Left forelimb (tissue), 1 donor: ENCODE measurements around the gene JAK1.
"Not testable (repeated sequence)": the region's sequence is repeated elsewhere in the genome, so short reads cannot be mapped to it uniquely, and the experiment has no call there.

ENCODE experiments used
- DNase-seq: peaks from one replicate; pipeline ENCODE4 v3.0.0-alpha.2; 2018; ENCODE audit warnings: low spot score

Gene JAK1

DNA sequence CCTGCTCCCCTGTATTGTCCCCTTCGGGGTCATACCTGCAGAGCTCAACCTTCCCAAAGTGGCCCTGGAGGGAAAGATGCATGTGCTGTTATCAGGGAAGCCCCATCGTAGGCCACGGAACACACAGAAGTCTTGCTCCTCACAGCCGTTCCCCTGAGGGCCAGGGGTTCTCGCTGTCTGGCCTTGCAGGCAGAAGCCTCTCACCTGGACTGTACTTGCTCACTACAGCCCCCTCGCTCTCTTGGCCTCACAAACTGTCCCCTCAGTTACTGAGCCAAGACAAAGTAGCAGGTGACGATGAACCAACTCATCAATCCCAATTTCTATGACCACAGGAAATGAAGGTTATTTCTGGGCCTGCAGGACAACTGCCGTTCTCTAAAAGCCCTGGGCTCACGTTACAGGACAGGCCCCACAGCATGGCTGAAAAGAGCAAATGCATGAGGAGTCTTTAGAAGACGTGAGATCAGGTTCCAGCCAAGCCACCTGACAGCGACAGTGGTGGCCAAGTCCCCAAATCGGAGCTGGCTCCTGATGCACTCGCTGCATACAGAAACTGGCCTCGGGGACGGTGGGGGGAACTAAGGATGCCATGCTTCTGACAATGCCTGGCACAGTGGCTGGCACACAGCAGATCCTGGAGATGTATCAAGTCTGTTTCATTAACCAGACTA is 126.5 kb downstream of the JAK1 start:
- no peak for DNase-seq

GRCh38 chr1:64839261-64839660 is 127.1 kb downstream of the JAK1 start:
- no peak for DNase-seq

DNA sequence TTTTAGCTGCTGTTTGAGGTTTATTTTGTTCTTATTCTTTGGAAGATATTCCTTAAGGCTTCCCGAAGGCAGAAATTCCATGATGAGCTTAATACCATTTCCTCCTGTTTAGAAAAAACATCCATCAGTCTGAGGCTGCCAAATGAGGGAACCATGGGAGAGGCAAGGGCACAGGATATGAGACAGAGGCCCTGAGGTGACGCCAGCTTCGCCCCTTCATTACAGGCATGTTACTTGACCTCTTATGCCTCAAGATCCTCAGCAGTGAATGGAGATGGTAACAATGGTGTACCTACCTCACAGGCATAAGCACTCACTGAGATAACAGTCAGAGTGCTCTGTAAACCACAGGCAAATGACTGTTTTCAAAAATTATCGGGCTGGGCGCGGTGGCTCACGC is 127.9 kb downstream of the JAK1 start:
- DNase-seq = no peak

- no peak for DNase-seq
Observed at GRCh38 chr1:64836802-64837201, 129.5 kb downstream of the JAK1 start.

- DNase-seq = no peak
Observed at GRCh38 chr1:64834734-64835133, 131.6 kb downstream of the JAK1 start.

DNA sequence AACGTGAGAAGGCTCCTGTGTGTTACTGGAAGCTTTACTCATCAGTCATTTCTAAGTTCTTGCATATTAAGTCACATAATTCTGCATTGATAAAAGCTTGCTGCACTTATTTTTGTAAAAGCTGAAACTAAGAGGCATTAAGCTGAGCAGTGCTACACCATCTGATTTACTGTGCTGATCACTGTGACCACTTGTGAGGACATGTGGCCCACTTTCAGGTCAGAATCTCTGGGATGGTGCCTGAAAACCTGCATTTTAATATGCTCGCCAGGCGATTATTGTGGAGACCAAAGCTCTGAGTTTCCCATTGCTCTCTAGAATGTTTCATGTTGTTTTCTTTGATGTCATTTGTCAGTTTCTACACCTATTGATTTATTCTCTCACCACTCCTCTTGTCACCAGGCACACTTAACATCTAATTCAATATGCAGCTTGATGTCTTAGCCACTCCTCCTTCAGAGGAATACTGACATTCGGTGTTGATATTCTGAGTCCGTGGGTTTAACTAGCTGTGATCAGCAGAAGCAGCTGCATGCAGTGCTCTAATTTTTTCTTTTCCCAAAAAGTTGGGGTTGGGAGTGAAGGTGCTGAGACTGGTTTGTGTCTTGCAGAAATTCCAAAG is 136.2 kb downstream of the JAK1 start:
- no peak for DNase-seq

DNA sequence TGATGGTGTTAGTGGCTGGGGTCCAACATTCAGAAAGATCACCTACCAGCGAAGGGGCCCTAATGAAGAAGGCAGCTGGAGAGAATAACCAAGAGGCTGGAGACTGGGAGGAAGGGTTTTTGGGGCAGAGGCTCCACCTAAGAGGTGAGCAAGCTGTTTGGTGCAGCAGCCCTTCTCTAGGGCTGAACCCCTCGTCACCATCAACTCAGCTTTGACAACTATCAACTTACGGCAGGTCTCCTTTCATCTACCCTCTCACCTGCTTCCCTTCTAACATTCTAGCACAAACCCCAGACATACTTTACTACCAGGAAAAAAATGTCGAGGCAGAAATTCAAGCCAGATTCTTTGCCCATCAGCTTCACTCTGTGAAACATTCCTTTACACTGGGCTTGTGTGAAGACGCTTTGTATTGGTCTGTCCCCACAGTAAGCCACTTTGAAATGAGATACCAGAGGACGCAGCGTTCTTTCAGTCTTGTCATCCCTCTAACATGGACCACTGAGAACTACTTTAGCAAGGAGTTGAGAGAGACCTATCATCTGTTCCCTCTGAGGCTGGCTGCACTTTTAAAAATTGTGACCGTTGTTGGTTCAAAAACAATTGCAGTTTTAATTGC is 136.8 kb downstream of the JAK1 start:
- no peak for DNase-seq

GRCh38 chr1:64828829-64829228 is 137.5 kb downstream of the JAK1 start:
- no peak for DNase-seq

DNA sequence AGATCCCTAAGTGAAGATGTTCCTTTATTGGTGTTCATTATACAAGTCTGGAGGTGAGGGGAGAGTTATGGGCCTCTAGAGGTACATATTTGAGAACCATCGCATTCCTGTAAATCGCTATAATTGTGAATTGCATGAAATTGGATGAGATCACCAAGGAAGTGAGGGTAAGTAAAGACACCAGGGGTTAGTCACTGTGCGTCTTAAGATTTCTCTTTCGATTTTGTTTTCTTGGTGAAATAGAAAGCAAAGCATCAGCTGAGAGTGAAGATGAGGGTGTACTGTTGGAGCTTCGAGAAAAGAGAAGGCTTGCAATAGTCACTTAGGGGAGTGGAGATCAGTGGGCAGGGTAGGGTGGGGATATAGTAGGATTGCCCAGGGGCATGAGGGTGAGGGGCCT is 139.4 kb downstream of the JAK1 start:
- DNase-seq = no peak

- no peak for DNase-seq
Observed at GRCh38 chr1:64823691-64824476, 142.5 kb downstream of the JAK1 start.

- DNase-seq = no peak
Observed at GRCh38 chr1:64822621-64823020, 143.7 kb downstream of the JAK1 start.

DNA sequence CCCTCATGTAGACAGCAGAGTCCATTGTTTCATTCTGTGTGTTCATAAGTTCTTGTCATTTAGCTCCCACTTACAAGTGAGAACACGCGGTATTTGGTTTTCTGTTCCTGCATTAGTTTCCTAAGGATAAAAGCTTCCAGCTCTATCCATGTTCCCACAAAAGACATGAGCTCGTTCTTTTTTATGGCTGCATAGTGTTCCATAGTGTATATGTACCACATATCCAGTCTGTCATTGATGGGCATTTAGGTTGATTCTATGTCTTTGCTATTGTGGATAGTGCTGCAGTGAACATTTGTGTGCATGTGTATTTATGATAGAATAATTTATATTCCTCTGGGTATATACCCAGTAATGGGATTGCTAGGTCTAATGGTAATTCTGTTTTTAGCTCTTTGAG is 145.8 kb downstream of the JAK1 start:
- not testable (repeated sequence) for DNase-seq

DNA sequence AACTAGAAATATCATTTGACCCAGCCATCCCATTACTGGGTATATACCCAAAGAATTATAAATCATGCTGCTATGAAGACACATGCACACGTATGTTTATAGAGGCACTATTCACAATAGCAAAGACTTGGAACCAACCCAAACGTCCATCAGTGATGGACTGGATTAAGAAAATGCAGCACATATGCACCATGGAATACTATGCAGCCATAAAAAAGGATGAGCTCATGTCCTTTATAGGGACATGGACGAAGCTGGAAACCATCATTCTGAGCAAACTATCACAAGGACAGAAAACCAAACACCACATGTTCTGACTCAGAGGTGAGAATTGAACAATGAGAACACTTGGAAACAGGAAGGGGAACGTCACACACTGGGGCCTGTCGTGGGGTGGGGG is 149.0 kb downstream of the JAK1 start:
- not testable (repeated sequence) for DNase-seq

DNA sequence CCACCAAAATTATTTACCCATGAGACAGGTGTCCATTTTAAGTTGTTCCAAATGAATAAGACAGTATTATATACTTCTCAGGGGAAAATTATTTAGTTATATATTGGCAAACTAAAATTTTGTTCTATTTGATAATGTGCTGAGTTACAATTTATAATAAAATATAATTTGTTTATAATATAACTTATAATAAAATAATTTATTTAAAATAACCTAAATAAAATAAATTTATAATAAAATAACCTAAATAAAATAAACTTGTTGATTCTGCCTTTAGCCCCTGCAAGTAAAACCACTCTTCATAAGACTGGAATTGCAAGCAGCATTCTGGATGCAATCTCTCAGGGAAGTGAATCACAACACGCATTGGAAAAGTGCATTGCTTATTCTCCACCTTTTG is 151.9 kb downstream of the JAK1 start:
- DNase-seq = no peak

DNA sequence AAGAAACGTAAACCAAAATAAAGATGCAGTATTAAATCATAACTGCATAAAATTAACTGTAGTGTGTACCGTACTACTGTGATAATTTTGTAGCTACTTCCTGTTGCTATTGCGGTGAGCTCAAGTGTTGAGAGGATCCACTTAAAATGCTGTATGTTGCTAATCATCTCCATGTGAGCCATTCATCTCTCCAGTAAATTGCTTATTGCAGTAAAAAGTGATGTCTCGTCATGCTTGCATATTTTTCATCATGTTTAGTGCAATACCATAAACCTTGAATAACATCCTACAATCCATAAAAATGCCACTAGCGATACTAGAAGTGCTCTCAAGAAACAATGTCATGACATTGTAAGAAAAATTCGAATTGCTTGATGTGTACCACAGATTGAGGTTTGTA is 155.2 kb downstream of the JAK1 start:
- no peak for DNase-seq

DNA sequence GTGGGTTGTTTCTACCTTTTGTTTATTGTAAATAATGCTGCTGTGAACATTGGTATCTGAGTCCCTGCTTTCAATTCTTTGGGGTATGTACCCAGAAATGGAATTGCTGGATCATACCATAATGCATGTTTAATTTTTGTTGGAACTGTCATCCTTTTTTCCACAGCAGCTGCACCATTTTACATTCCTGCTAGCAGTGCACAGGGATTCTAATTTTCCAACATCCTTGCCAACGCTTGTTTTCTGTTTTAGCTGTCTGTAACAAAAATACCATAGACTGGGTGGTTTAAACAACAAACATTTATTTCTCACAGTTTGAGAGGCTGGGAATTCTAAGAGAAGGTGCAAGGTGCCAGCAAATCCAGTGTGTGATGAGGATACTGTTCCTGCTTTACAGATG is 156.3 kb downstream of the JAK1 start:
- DNase-seq = no peak

DNA sequence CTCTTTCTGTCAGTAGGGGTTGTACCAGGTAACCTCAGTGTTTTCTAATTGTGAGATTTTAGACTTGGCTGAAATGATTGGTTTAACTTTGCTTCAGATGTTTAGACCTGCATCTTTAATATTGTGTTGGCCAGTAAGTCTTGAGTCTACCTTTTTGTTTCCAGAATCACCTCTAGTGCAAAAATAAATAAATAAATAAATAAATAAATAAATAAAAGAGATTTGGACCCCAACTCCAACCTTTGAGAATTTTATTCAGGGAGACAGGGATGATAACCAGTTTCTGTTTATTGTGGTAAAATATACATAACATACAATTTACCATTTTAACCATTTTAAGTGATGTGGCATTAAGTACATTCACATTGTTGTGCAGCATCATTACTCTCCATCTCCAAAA is 157.0 kb downstream of the JAK1 start:
- DNase-seq = no peak

GRCh38 chr1:64801851-64802523 is 164.4 kb downstream of the JAK1 start:
- DNase-seq = no peak

DNA sequence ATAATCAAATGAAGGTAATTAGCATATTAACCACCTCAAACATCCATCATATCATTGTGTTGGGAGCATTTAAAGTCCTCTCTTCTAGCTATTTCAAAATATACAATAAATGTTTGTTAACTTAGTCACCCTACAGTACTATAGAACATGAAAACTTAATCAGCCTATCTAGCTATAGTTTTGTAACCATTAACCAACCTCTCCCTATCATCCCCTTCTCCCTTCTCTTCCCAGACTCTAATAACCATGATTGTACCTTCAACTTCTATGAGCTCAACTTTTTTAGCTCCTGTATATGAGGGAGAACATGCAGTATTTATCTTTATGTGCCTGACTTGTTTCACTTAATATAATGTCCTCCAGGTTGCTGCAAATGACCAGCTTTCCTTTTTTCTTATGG is 167.5 kb downstream of the JAK1 start:
- no peak for DNase-seq

- no peak for DNase-seq
Observed at GRCh38 chr1:64790832-64791487, 175.4 kb downstream of the JAK1 start.
